SK-N-SH (cell line): ENCODE results near the gene ATP2A2. TPM values are rescaled to one million over a fixed set of nuclear protein-coding genes. Genes with fewer than 3 reads are reported as not detected.

ENCODE experiments used
- CTCF ChIA-PET: fragments of 300-600, 350-600 bp; formaldehyde crosslinking; extraction: SDS; loops from one replicate; lab custom pipeline; 2021; lab: Yijun Ruan, JAX
- POLR2A ChIA-PET: fragments of 350-600 bp; sonication (Branson Sonifier 250); formaldehyde crosslinking; extraction: SDS; loops from one replicate; lab custom pipeline; 2020; ENCODE audit warnings: antibody characterized with exemption, inconsistent platforms; lab: Yijun Ruan, JAX
- DNase-seq: peaks from one replicate; pipeline ENCODE4 v3.0.0; 2012
- H2AFZ ChIP-seq: fragments of 200-600 bp; sonication (generic); 2 replicates; pipeline ENCODE4 v1.8.1; 2016; ENCODE audit warnings: antibody characterized with exemption, mild to moderate bottlenecking, low read depth
- H3F3A ChIP-seq: fragments of 200-600 bp; sonication (generic); replicated peaks from 2 replicates; pipeline ENCODE3; 2016; ENCODE audit warnings: antibody characterized with exemption, mild to moderate bottlenecking; ENCODE audit not compliant: insufficient read depth
- H3K27ac ChIP-seq, 2 experiments: fragments of 200-500 bp in 1 of 2; fragments of 200-600 bp in 1 of 2; sonication (Bioruptor generic) in 1 of 2; sonication (generic), shearing (Covaris generic) in 1 of 2; 2 replicates each; pipeline versions ENCODE4 v1.5.1 to v1.6.1; 2014 to 2016; ENCODE audit warnings: low read depth in 2 of 2, inconsistent platforms in 1 of 2, low read length in 1 of 2, mild to moderate bottlenecking in 1 of 2, mixed read lengths in 1 of 2
- H3K27me3 ChIP-seq: fragments of 200-600 bp; sonication (generic), shearing (Covaris generic); 2 replicates; pipeline ENCODE4 v1.6.1; 2016; ENCODE audit warnings: mixed run types; ENCODE audit not compliant: insufficient read depth
- H3K36me3 ChIP-seq, 2 experiments: fragments of 200-500 bp in 1 of 2; fragments of 200-600 bp in 1 of 2; sonication (Bioruptor generic) in 1 of 2; sonication (generic) in 1 of 2; replicated peaks in 1 of 2; 2 replicates each; pipeline versions ENCODE3 to v1.5.1; 2014 to 2016; ENCODE audit warnings: low read length in 1 of 2, mild to moderate bottlenecking in 1 of 2; ENCODE audit not compliant: insufficient read depth in 2 of 2, control insufficient read depth in 1 of 2
- H3K4me1 ChIP-seq, 2 experiments: fragments of 200-500 bp in 1 of 2; fragments of 200-600 bp in 1 of 2; sonication (Bioruptor generic) in 1 of 2; sonication (generic), shearing (Covaris generic) in 1 of 2; 2 replicates each; pipeline versions ENCODE4 v1.5.1 to v1.6.1; 2014 to 2016; ENCODE audit warnings: low read depth in 1 of 2, low read length in 1 of 2, mixed run types in 1 of 2; ENCODE audit not compliant: insufficient read depth in 2 of 2, control insufficient read depth in 1 of 2
- H3K4me2 ChIP-seq: fragments of 200-600 bp; sonication (generic), shearing (Covaris generic); 2 replicates; pipeline ENCODE4 v1.6.1; 2017; ENCODE audit warnings: mixed run types
- H3K4me3 ChIP-seq, 2 experiments: fragments of 200-500 bp in 1 of 2; fragments of 200-600 bp in 1 of 2; sonication (Bioruptor generic) in 1 of 2; sonication (generic), shearing (Covaris generic) in 1 of 2; 2 replicates each; pipeline versions ENCODE4 v1.5.1 to v1.8.1; 2014 to 2016; ENCODE audit warnings: low read depth in 2 of 2, inconsistent platforms in 1 of 2, low read length in 1 of 2, mild to moderate bottlenecking in 1 of 2, mixed read lengths in 1 of 2, moderate library complexity in 1 of 2
- H3K79me2 ChIP-seq: fragments of 200-600 bp; sonication (generic); 2 replicates; pipeline ENCODE4 v1.8.1; 2017; ENCODE audit warnings: mild to moderate bottlenecking; ENCODE audit not compliant: insufficient read depth
- H3K9ac ChIP-seq: fragments of 200-600 bp; sonication (generic); 2 replicates; pipeline ENCODE4 v1.6.1; 2017; ENCODE audit warnings: mixed run types
- H3K9me2 ChIP-seq: fragments of 200-600 bp; sonication (generic); 2 replicates; pipeline ENCODE4 v1.6.1; 2017; ENCODE audit warnings: mixed run types
- H3K9me3 ChIP-seq: fragments of 200-600 bp; sonication (generic); 2 replicates; pipeline ENCODE4 v1.6.1; 2017; ENCODE audit warnings: mixed run types, mild to moderate bottlenecking, moderate library complexity
- H4K20me1 ChIP-seq: fragments of 200-600 bp; sonication (generic); 2 replicates; pipeline ENCODE4 v1.6.1; 2017; ENCODE audit warnings: mild to moderate bottlenecking, mixed run types; ENCODE audit not compliant: insufficient read depth
- ELF1 ChIP-seq: IDR thresholded peaks from 2 replicates; pipeline ENCODE4 v1.4.0; 2012
- EP300 ChIP-seq, 2 experiments: IDR thresholded peaks; 2 replicates each; pipeline versions ENCODE4 v1.4.0 to v1.6.1; 2012; ENCODE audit warnings: borderline replicate concordance in 1 of 2, low read depth in 1 of 2, low read length in 1 of 2
- EZH2phosphoT487 ChIP-seq: fragments of 200-600 bp; sonication (generic); IDR thresholded peaks from 2 replicates; pipeline ENCODE4 v1.6.1; 2017; ENCODE audit warnings: low read depth, mixed run types, mild to moderate bottlenecking, antibody characterized with exemption, moderate library complexity, borderline replicate concordance
- FOXJ3 ChIP-seq: sonication (generic); formaldehyde crosslinking; IDR thresholded peaks from 2 replicates; pipeline ENCODE4 v1.5.1; 2020; ENCODE audit warnings: mild to moderate bottlenecking, missing genetic modification reagents
- FOXM1 ChIP-seq: IDR thresholded peaks from 2 replicates; pipeline ENCODE4 v1.4.0; 2012; ENCODE audit warnings: low read depth, mild to moderate bottlenecking
- GATA2 ChIP-seq: sonication (generic); formaldehyde crosslinking; IDR thresholded peaks from 2 replicates; pipeline ENCODE4 v1.5.0; 2020; ENCODE audit warnings: mild to moderate bottlenecking, missing genetic modification reagents
- JUND ChIP-seq: IDR thresholded peaks from 2 replicates; pipeline ENCODE4 v1.4.0; 2012
- MXI1 ChIP-seq: IDR thresholded peaks from 2 replicates; pipeline ENCODE4 v1.6.1; 2012; ENCODE audit warnings: mild to moderate bottlenecking, low read depth, low read length, improper control_type of control experiment
- POLR2AphosphoS5 ChIP-seq: IDR thresholded peaks from 2 replicates; pipeline ENCODE4 v1.6.1; 2012; ENCODE audit warnings: low read depth, low read length
- RCOR1 ChIP-seq: fragments of 150-350 bp; IDR thresholded peaks from 2 replicates; pipeline ENCODE4 v1.6.1; 2017; ENCODE audit warnings: antibody characterized with exemption, low read length
- TCF12 ChIP-seq: IDR thresholded peaks from 2 replicates; pipeline ENCODE4 v1.4.0; 2012
- USF1 ChIP-seq: IDR thresholded peaks from 2 replicates; pipeline ENCODE4 v1.4.0; 2012; ENCODE audit warnings: low read depth, borderline replicate concordance
- YY1 ChIP-seq: IDR thresholded peaks from 2 replicates; pipeline ENCODE4 v1.4.0; 2012; ENCODE audit warnings: low read depth, mild to moderate bottlenecking
- WGBS: methylation state at CpG from one replicate; pipeline ENCODE4 v1.1.6; 2017; ENCODE audit warnings: low lambda C conversion rate; 5-methylcytosine and 5-hydroxymethylcytosine counted together
- polyA plus RNA-seq, 3 experiments: library from polyadenylated mRNA; depleted of rRNA; stranded (reverse); fragments of >200 nt; gene quantifications; 2 replicates each; pipeline ENCODE4 v1.2.3, GENCODE V29; 2012
- TF ChIP-seq, protein P1 (sequence below): IDR thresholded peaks from 2 replicates; pipeline ENCODE4 v1.4.0; 2012; ENCODE audit warnings: low read depth, borderline replicate concordance

The ATP2A2 gene
- polyA plus RNA-seq, 1 of the 3 experiments (the other 2 are of a cell fraction) = 120 TPM

- TF ChIP-seq USF1 (no peak), JUND (no peak), MXI1 (no peak), YY1 (no peak), RCOR1 (no peak), EP300 (IDR thresholded peaks at IDR 0.05; ENCODE audit: borderline replicate concordance in 1 of 2, low read depth in 1 of 2, low read length in 1 of 2) (no peak), TCF12 (no peak), ELF1 (no peak)
- TF ChIP-seq, protein P1, sequence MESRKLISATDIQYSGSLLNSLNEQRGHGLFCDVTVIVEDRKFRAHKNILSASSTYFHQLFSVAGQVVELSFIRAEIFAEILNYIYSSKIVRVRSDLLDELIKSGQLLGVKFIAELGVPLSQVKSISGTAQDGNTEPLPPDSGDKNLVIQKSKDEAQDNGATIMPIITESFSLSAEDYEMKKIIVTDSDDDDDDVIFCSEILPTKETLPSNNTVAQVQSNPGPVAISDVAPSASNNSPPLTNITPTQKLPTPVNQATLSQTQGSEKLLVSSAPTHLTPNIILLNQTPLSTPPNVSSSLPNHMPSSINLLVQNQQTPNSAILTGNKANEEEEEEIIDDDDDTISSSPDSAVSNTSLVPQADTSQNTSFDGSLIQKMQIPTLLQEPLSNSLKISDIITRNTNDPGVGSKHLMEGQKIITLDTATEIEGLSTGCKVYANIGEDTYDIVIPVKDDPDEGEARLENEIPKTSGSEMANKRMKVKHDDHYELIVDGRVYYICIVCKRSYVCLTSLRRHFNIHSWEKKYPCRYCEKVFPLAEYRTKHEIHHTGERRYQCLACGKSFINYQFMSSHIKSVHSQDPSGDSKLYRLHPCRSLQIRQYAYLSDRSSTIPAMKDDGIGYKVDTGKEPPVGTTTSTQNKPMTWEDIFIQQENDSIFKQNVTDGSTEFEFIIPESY = no peak
- TF ChIP-seq, all 33 proteins: peak for 0
Observed at GRCh38 chr12:110347767-110348166, 66.7 kb downstream of the ATP2A2 start (continued).

GRCh38 chr12:110348431-110349059 lies 67.5 kb downstream of the ATP2A2 start:
- Histone ChIP-seq H3K9me3 (no peaks in the 10 kb centered on the region), H4K20me1 (no peaks in the 10 kb centered on the region), H3F3A (peaks cover 27% of the 10 kb centered on the region), H3K27ac (no peak overlapping the region), H3K79me2 (0 out of 2 replicates have a peak, but pooled peaks cover 4% of the 10 kb centered on the region), H3K9ac (no peak overlapping the region), H2AFZ (no peak overlapping the region), H3K36me3 (peaks cover 68 to 78% of the 10 kb centered on the region in 2 experiments), H3K4me2 (no peak overlapping the region), H3K4me1 (no peaks in the 10 kb centered on the region; a peak in 1 of 4 replicates), H3K4me3 (no peak overlapping the region), H3K27me3 (no peaks in the 10 kb centered on the region), H3K9me2 (no peaks in the 10 kb centered on the region)
- WGBS = 92% methylated on average over 6 of the region's 7 CpGs
- no peak for DNase-seq
- TF ChIP-seq FOXM1 = no peak
- CTCF ChIA-PET = interaction anchor here (1.0 kb wide), 1 partner anchor 10 kb away, joined by 3 read pairs; no protein-coding TSS in a partner anchor
- POLR2A ChIA-PET = no interaction called here

DNA sequence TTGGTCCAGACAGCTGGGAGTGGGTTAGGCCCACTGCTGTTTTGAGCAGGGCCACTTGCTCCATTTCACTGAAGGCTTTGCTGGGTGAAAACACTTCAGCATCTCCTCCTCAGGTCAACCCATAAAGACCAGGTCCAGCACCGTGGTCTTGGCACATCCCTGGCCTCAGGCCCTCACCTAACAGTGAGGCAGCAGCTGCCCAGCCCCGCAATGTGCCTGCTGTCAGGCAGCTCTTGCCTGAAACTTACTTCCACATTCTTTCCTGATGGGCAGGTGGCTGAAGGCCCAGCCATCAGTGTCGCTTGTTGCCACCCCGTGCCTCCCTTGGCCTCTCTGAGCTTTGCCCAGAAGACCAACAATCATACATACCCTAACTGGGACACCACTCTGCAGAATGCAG lies 68.0 kb downstream of the ATP2A2 start:
- CTCF ChIA-PET = interaction anchor here (1.0 kb wide), 1 partner anchor 11 kb away, joined by 3 read pairs; no protein-coding TSS in a partner anchor
- Histone ChIP-seq H3K4me1 (no peaks in the 10 kb centered on the region; a peak in 1 of 4 replicates), H2AFZ (no peak overlapping the region), H3K9ac (no peak overlapping the region), H4K20me1 (no peaks in the 10 kb centered on the region), H3K27ac (no peak overlapping the region), H3K9me3 (no peaks in the 10 kb centered on the region), H3K9me2 (no peaks in the 10 kb centered on the region), H3K36me3 (peaks cover 63 to 72% of the 10 kb centered on the region in 2 experiments), H3F3A (peaks cover 28% of the 10 kb centered on the region), H3K27me3 (no peaks in the 10 kb centered on the region), H3K4me3 (no peak overlapping the region), H3K4me2 (no peak overlapping the region), H3K79me2 (0 out of 2 replicates have a peak, but pooled peaks cover 2% of the 10 kb centered on the region)
- WGBS = 91% methylated on average over 2 of the region's 4 CpGs
- TF ChIP-seq FOXJ3 (CRISPR knock-in tag) = no peak
- TF ChIP-seq GATA2 = no peak
- TF ChIP-seq YY1 = no peak
- no peak for TF ChIP-seq RCOR1
- TF ChIP-seq EZH2phosphoT487 = no peak
- TF ChIP-seq, protein P1 = no peak
- no peak for TF ChIP-seq TCF12
- TF ChIP-seq POLR2AphosphoS5 = no peak
- no peak for TF ChIP-seq USF1
- no peak for DNase-seq
- POLR2A ChIA-PET = no interaction called here
